Body of pancreas (tissue), 4 donors: Measurements from ENCODE around the gene MAB21L3. TPM values are rescaled to one million over a fixed set of nuclear protein-coding genes. Genes with fewer than 3 reads are reported as not detected.

ENCODE experiments used
- ATAC-seq: fragments of 150-250 bp; one replicate; pipeline ENCODE4 v1.9.1; 2016
- DNase-seq, 4 donors: peaks; one replicate each; pipeline ENCODE4 v3.0.0-alpha.2; 2019
- H3K27ac ChIP-seq, 4 donors: fragments of 200-600 bp; sonication (generic); 1 replicate in 3 of 4; 2 replicates in 1 of 4; pipeline versions ENCODE4 v1.5.1 to v1.6.1; 2016 to 2019; ENCODE audit warnings: mild to moderate bottlenecking in 1 of 4, mixed read lengths in 1 of 4, moderate library complexity in 1 of 4
- H3K27me3 ChIP-seq, 2 donors: fragments of 200-600 bp; sonication (generic); one replicate each; pipeline ENCODE4 v1.6.0; 2016; ENCODE audit warnings: mild to moderate bottlenecking in 1 of 2
- H3K36me3 ChIP-seq, 2 donors: fragments of 200-600 bp; sonication (generic); replicated peaks in 1 of 2; 2 replicates each; pipeline ENCODE4 v1.5.1; 2016; ENCODE audit warnings: low read depth in 2 of 2; ENCODE audit not compliant: insufficient read depth in 1 of 2
- H3K4me1 ChIP-seq: fragments of 200-600 bp; sonication (generic); one replicate; pipeline ENCODE4 v1.6.0; 2016
- H3K4me3 ChIP-seq, 2 donors: fragments of 200-600 bp; sonication (generic); 1 replicate in 1 of 2; 2 replicates in 1 of 2; pipeline ENCODE4 v1.5.1; 2016 to 2019
- H3K9me3 ChIP-seq, 3 donors: fragments of 200-600 bp; sonication (generic); 1 replicate in 2 of 3; 2 replicates in 1 of 3; pipeline ENCODE4 v1.5.1; 2016
- POLR2A ChIP-seq, 3 donors: fragments of 450-650 bp; IDR thresholded peaks; one replicate each; pipeline ENCODE4 v1.6.1; 2016; ENCODE audit warnings: antibody characterized with exemption in 3 of 3, mild to moderate bottlenecking in 2 of 3
- WGBS, 2 donors: methylation state at CpG; one replicate each; pipeline ENCODE4 v1.1.5; 2017; 5-methylcytosine and 5-hydroxymethylcytosine counted together
- intact Hi-C: fragments of 100-400 bp; cut with DNase I; formaldehyde crosslinking; loops from one replicate; pipeline ENCODE4 v1.15.1; 2023
- total RNA-seq, 2 donors: library from RNA; depleted of rRNA; stranded (reverse); fragments of >200 nt; gene quantifications; one replicate each; pipeline ENCODE4 v1.1.0, GENCODE V29; 2016
- TF ChIP-seq, protein P1 (sequence below), 7 experiments: fragments of 450-650 bp in 4 of 7; fragments of 200-600 bp in 3 of 7; sonication (generic) in 3 of 7; IDR thresholded peaks; one replicate each; pipeline ENCODE4 v1.5.1; 2016 to 2019; ENCODE audit warnings: antibody characterized with exemption in 7 of 7

Gene MAB21L3
- total RNA-seq, 2 donors from 2014 or later, result not detected

DNA sequence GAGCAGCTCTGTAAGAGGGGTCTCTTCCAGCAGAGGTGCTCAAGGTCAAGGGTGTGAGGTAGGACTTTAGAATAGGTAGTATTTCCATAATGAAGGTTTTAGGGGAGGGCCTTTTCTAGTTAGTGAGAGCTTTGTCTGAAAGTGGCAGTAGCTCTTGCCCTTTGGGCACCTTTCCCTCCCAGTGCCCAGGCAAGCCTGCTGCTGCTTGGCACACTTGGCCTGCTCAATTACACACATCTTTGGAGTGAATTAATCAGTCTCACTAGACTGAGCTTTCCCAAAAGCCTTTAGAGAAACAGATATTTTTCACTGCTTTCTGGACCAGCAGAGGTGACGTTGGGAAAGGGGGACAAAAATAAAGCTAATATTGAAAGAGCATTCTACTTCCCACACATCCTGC, 48.0 kb downstream of the MAB21L3 start:
- H3K27me3 ChIP-seq, result no peaks in the 10 kb centered on the region
- DNase-seq, result no peak
- H3K9me3 ChIP-seq, result no peaks in the 10 kb centered on the region
- intact Hi-C loops, result no loop called here
- ATAC-seq, result no peak
- 71 to 74% methylated on average over 1 of the region's 1 CpG for WGBS, 2 donors
- peaks cover 11% of the 10 kb centered on the region for H3K4me1 ChIP-seq
- no peak overlapping the region for H3K27ac ChIP-seq
- no peak overlapping the region for H3K4me3 ChIP-seq
- TF ChIP-seq POLR2A (IDR thresholded peaks at IDR 0.05), result no peak
- TF ChIP-seq, protein P1, sequence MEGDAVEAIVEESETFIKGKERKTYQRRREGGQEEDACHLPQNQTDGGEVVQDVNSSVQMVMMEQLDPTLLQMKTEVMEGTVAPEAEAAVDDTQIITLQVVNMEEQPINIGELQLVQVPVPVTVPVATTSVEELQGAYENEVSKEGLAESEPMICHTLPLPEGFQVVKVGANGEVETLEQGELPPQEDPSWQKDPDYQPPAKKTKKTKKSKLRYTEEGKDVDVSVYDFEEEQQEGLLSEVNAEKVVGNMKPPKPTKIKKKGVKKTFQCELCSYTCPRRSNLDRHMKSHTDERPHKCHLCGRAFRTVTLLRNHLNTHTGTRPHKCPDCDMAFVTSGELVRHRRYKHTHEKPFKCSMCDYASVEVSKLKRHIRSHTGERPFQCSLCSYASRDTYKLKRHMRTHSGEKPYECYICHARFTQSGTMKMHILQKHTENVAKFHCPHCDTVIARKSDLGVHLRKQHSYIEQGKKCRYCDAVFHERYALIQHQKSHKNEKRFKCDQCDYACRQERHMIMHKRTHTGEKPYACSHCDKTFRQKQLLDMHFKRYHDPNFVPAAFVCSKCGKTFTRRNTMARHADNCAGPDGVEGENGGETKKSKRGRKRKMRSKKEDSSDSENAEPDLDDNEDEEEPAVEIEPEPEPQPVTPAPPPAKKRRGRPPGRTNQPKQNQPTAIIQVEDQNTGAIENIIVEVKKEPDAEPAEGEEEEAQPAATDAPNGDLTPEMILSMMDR (IDR thresholded peaks at IDR 0.05), result no peak
- no peaks in the 10 kb centered on the region for H3K36me3 ChIP-seq

DNA sequence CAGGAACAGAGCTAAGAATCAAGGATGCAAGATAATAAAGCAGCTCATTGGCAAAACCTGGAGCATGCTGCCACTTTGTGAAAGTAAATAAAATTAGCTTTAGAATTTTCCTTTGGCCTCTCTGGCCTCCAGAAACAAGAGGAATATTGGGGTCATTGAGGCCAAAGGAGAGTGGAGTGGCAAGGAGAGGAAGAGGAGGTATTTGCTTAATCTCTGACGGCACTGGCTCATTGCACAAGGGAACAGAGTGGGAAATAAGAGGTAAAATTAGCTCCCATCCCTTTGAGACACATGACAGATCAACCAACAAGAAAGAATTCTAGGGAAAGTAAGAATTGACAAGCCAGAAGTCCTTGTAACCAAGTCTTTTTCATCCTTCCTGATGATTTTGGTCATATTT, 48.4 kb downstream of the MAB21L3 start:
- no peaks in the 10 kb centered on the region for H3K27me3 ChIP-seq
- H3K9me3 ChIP-seq, result no peaks in the 10 kb centered on the region
- H3K4me1 ChIP-seq, result peaks cover 6% of the 10 kb centered on the region
- TF ChIP-seq POLR2A (IDR thresholded peaks at IDR 0.05), result no peak
- TF ChIP-seq, protein P1 (IDR thresholded peaks at IDR 0.05), result no peak
- DNase-seq (no peak), ATAC-seq (no peak)
- H3K36me3 ChIP-seq, result no peaks in the 10 kb centered on the region
- H3K27ac ChIP-seq, result no peak overlapping the region
- H3K4me3 ChIP-seq, result no peak overlapping the region
- intact Hi-C loops, result no loop called here
- 79 to 95% methylated on average over 1 of the region's 1 CpG for WGBS, 2 donors

DNA sequence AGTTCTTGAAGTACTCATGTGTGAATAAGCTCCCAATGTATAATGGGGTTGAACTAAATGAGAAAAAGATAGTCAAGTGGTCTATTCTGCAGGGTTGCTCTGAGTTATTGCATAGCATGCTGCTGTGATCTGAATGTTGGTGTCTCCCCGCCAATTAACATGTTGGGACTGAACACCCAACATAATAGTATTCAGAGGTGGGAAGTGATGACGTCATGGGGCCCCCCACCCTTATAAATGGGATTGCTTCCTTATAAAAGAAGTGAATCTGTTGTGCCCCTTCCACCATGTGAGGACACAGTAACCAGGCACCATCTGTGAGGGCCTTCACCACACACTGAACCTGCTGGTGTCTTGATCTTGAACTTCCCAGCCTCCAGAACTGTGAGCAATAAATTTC, 50.2 kb downstream of the MAB21L3 start:
- no peaks in the 10 kb centered on the region for H3K4me1 ChIP-seq
- TF ChIP-seq POLR2A (IDR thresholded peaks at IDR 0.05), result no peak
- TF ChIP-seq, protein P1 (IDR thresholded peaks at IDR 0.05), result no peak
- H3K36me3 ChIP-seq, result no peaks in the 10 kb centered on the region
- ATAC-seq (no peak), DNase-seq (no peak)
- no peaks in the 10 kb centered on the region for H3K27me3 ChIP-seq
- H3K9me3 ChIP-seq, result no peaks in the 10 kb centered on the region
- no peak overlapping the region for H3K4me3 ChIP-seq
- no peak overlapping the region for H3K27ac ChIP-seq
- 61 to 68% methylated on average over 2 of the region's 2 CpGs for WGBS, 2 donors
- intact Hi-C loops, result no loop called here

DNA sequence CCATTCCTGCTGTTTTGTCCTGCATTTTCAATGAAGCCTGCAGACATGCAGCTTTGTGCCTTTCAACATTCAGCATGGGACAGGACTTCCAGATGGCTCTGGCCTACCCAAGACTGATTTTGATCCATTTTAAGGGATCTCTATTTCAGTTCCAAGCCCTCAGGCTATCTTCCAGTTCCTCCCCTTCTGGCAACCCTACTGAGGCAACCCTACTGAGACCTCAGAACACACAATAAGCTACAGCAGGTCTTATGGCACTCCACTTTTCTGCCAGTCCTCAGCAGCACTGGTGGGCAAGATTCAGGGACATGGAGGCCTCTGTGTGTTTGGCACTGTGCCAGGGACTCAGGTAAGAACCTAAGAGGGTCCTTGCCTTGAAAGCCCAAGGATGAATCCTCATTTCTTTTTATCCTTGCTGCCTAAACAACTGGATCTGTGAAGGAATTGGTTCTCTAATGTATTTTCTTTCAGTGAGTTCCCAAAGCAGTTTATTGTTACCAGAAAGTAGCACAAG, 50.7 kb downstream of the MAB21L3 start:
- H3K36me3 ChIP-seq, result no peaks in the 10 kb centered on the region
- no peaks in the 10 kb centered on the region for H3K4me1 ChIP-seq
- no peak overlapping the region for H3K27ac ChIP-seq
- ATAC-seq (no peak), DNase-seq (no peak)
- TF ChIP-seq, protein P1 (IDR thresholded peaks at IDR 0.05), result no peak
- no peak for TF ChIP-seq POLR2A (IDR thresholded peaks at IDR 0.05)
- H3K27me3 ChIP-seq, result no peaks in the 10 kb centered on the region
- H3K4me3 ChIP-seq, result no peak overlapping the region
- H3K9me3 ChIP-seq, result no peaks in the 10 kb centered on the region
- intact Hi-C loops, result no loop called here

DNA sequence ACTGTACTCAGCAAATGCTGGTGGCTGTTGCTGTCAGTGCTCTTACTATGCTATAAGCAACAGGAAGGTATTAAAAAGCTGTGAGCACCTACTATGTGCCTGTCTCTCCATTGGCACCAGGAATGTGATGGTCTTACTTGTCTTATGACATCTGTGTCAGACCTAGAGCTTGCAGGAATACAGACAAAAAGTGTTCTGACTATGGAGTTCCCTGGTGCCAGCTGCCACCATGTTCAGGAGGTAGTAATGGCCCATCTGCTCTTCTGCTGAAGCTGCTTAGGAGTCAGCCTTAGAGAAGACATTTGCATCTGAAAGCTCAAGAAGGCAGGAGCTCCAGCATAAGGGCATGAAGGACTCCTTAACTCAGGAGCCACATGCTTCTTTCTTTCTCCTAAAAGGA, 52.3 kb downstream of the MAB21L3 start:
- no peak for ATAC-seq
- TF ChIP-seq POLR2A (IDR thresholded peaks at IDR 0.05), result no peak
- TF ChIP-seq, protein P1 (IDR thresholded peaks at IDR 0.05), result no peak
- intact Hi-C loops, result no loop called here

More for the DNA sequence above, 52.3 kb downstream of the MAB21L3 start:
- Histone ChIP-seq H3K9me3 (no peaks in the 10 kb centered on the region), H3K27me3 (no peaks in the 10 kb centered on the region), H3K27ac (no peak overlapping the region), H3K36me3 (no peaks in the 10 kb centered on the region), H3K4me3 (no peak overlapping the region), H3K4me1 (peaks cover 10% of the 10 kb centered on the region)
- DNase-seq, result no peak
